ENCODE results near the gene CD226.
"Not testable (repeated sequence)": the region's sequence is repeated elsewhere in the genome, so short reads cannot be mapped to it uniquely, and the experiment has no call there.

Gene CD226

GRCh38 chr18:69944436-69944835, 3.2 kb downstream of the CD226 start:
- no peak overlapping the region for H3K4me3 ChIP-seq (ENCODE audit: low read length)
- H3K79me2 ChIP-seq (ENCODE audit: low read length), result no peaks in the 10 kb centered on the region
- no peaks in the 10 kb centered on the region for H4K20me1 ChIP-seq (ENCODE audit: insufficient read depth, low read length)
- no peak overlapping the region for H3K4me2 ChIP-seq (ENCODE audit: low read length)
- H3K9me3 ChIP-seq (ENCODE audit: insufficient read depth, low read length), result peaks cover 37% of the 10 kb centered on the region
- no peaks in the 10 kb centered on the region for H3K27me3 ChIP-seq (ENCODE audit: low read depth, low read length)
- H3K36me3 ChIP-seq (replicated peaks; ENCODE audit: low read depth, low read length), result peaks cover 75% of the 10 kb centered on the region
- no peak overlapping the region for H3K27ac ChIP-seq (ENCODE audit: low read length)
- TF ChIP-seq EZH2phosphoT487 (IDR thresholded peaks at IDR 0.05; ENCODE audit: low read depth) (no peak), CTCF (IDR thresholded peaks at IDR 0.05; ENCODE audit: low read depth, low read length) (no peak)
- peaks cover 35% of the 10 kb centered on the region for H3K4me1 ChIP-seq (ENCODE audit: low read length)
- no peak overlapping the region for H3K9ac ChIP-seq (ENCODE audit: low read length)
- no peak overlapping the region for H2AFZ ChIP-seq (ENCODE audit: low read depth, low read length)

- TF ChIP-seq EZH2phosphoT487 (IDR thresholded peaks at IDR 0.05; ENCODE audit: low read depth) (no peak), CTCF (IDR thresholded peaks at IDR 0.05; ENCODE audit: low read depth, low read length) (peak; percentile 29; the same call in 1 of the 2 replicates)
- Histone ChIP-seq H2AFZ (ENCODE audit: low read depth, low read length) (no peak overlapping the region), H3K4me3 (ENCODE audit: low read length) (no peak overlapping the region)
These were observed 4.7 kb downstream of the CD226 start for GRCh38 chr18:69943021-69943420.

GRCh38 chr18:69941183-69941582, 6.5 kb downstream of the CD226 start:
- no peak overlapping the region for H3K9ac ChIP-seq (ENCODE audit: low read length)
- peaks cover 37% of the 10 kb centered on the region for H3K9me3 ChIP-seq (ENCODE audit: insufficient read depth, low read length)
- H3K79me2 ChIP-seq (ENCODE audit: low read length), result no peaks in the 10 kb centered on the region
- no peaks in the 10 kb centered on the region for H3K27me3 ChIP-seq (ENCODE audit: low read depth, low read length)
- H3K27ac ChIP-seq (ENCODE audit: low read length), result no peak overlapping the region
- H3K4me1 ChIP-seq (ENCODE audit: low read length), result peaks cover 20% of the 10 kb centered on the region
- H4K20me1 ChIP-seq (ENCODE audit: insufficient read depth, low read length), result no peaks in the 10 kb centered on the region
- no peak overlapping the region for H2AFZ ChIP-seq (ENCODE audit: low read depth, low read length)
- peaks cover 83% of the 10 kb centered on the region for H3K36me3 ChIP-seq (replicated peaks; ENCODE audit: low read depth, low read length)
- H3K4me3 ChIP-seq (ENCODE audit: low read length), result no peak overlapping the region
- no peak for TF ChIP-seq CTCF (IDR thresholded peaks at IDR 0.05; ENCODE audit: low read depth, low read length)
- TF ChIP-seq EZH2phosphoT487 (IDR thresholded peaks at IDR 0.05; ENCODE audit: low read depth), result no peak
- H3K4me2 ChIP-seq (ENCODE audit: low read length), result no peak overlapping the region

More at GRCh38 chr18:69943021-69943420, 4.7 kb downstream of the CD226 start:
- H3K4me2 ChIP-seq (ENCODE audit: low read length), result no peak overlapping the region
- no peaks in the 10 kb centered on the region for H3K79me2 ChIP-seq (ENCODE audit: low read length)
- H3K4me1 ChIP-seq (ENCODE audit: low read length), result peaks cover 24% of the 10 kb centered on the region
- no peaks in the 10 kb centered on the region for H3K27me3 ChIP-seq (ENCODE audit: low read depth, low read length)
- peaks cover 86% of the 10 kb centered on the region for H3K36me3 ChIP-seq (replicated peaks; ENCODE audit: low read depth, low read length)
- H3K9me3 ChIP-seq (ENCODE audit: insufficient read depth, low read length), result peaks cover 37% of the 10 kb centered on the region
- no peak overlapping the region for H3K27ac ChIP-seq (ENCODE audit: low read length)
- no peak overlapping the region for H3K9ac ChIP-seq (ENCODE audit: low read length)
- H4K20me1 ChIP-seq (ENCODE audit: insufficient read depth, low read length), result no peaks in the 10 kb centered on the region

- not testable (repeated sequence) for H2AFZ ChIP-seq (ENCODE audit: low read depth, low read length); H3K79me2 ChIP-seq (ENCODE audit: low read length)
- peak overlapping the region; percentile 39 for H3K27ac ChIP-seq (ENCODE audit: low read length)
These were observed 7.9 kb downstream of the CD226 start for GRCh38 chr18:69939812-69940211.

GRCh38 chr18:69936191-69936558, 11.5 kb downstream of the CD226 start:
- H3K4me2 ChIP-seq (ENCODE audit: low read length), result no peak overlapping the region
- H3K9me3 ChIP-seq (ENCODE audit: insufficient read depth, low read length), result peaks cover 11% of the 10 kb centered on the region
- H3K4me1 ChIP-seq (ENCODE audit: low read length), result peaks cover 21% of the 10 kb centered on the region
- H3K79me2 ChIP-seq (ENCODE audit: low read length), result no peaks in the 10 kb centered on the region
- H3K9ac ChIP-seq (ENCODE audit: low read length), result no peak overlapping the region
- H3K4me3 ChIP-seq (ENCODE audit: low read length), result no peak overlapping the region
- TF ChIP-seq CTCF (IDR thresholded peaks at IDR 0.05; ENCODE audit: low read depth, low read length), result no peak
- no peak for TF ChIP-seq EZH2phosphoT487 (IDR thresholded peaks at IDR 0.05; ENCODE audit: low read depth)
- H2AFZ ChIP-seq (ENCODE audit: low read depth, low read length), result no peak overlapping the region
- H3K27me3 ChIP-seq (ENCODE audit: low read depth, low read length), result no peaks in the 10 kb centered on the region
- H3K36me3 ChIP-seq (replicated peaks; ENCODE audit: low read depth, low read length), result peaks cover 59% of the 10 kb centered on the region
- H3K27ac ChIP-seq (ENCODE audit: low read length), result no peak overlapping the region
- H4K20me1 ChIP-seq (ENCODE audit: insufficient read depth, low read length), result no peaks in the 10 kb centered on the region

More at GRCh38 chr18:69939812-69940211, 7.9 kb downstream of the CD226 start:
- Histone ChIP-seq H3K4me2 (ENCODE audit: low read length) (peak overlapping the region; percentile 15; the same call in 1 of the 2 replicates), H3K36me3 (replicated peaks; ENCODE audit: low read depth, low read length) (peaks cover 85% of the 10 kb centered on the region), H3K4me1 (ENCODE audit: low read length) (peaks cover 21% of the 10 kb centered on the region), H3K9me3 (ENCODE audit: insufficient read depth, low read length) (peaks cover 37% of the 10 kb centered on the region)
- H3K27me3 ChIP-seq (ENCODE audit: low read depth, low read length); H4K20me1 ChIP-seq (ENCODE audit: insufficient read depth, low read length); H3K9ac ChIP-seq (ENCODE audit: low read length); H3K4me3 ChIP-seq (ENCODE audit: low read length): not testable (repeated sequence)

Measured in OCI-LY3 (cell line).